ENCODE results near the gene SORL1.
"Not testable (repeated sequence)": the region's sequence is repeated elsewhere in the genome, so short reads cannot be mapped to it uniquely, and the experiment has no call there.

SORL1 gene

DNA sequence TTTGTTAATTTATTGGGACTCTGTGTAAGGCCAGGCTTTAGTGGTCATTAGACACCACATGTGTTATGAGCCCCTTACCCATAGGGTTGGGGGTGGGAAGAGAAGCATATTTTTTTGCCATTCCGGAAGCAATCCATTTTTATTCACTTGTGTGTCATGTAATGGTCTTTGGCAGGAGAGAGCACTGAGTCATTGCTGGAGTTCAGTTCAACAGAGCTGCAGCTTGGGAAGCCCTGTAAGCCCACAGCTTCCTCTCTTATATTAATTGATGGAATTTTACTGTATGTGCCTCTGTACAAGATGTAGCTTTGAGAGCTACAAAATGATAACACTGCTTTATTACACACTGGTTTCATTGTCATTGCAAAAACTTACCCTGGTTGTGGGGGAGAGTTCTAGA is 177.9 kb downstream of the SORL1 start:
- TF ChIP-seq CTCF (IDR thresholded peaks at IDR 0.05; ENCODE audit: control insufficient read depth, insufficient read depth, low read depth, low read length, missing control alignments): no peak
- no peak overlapping the region for H3K4me3 ChIP-seq (ENCODE audit: control insufficient read depth, low read depth, low read length)
- DNase-seq (ENCODE audit: low read depth): peak; percentile 64

- TF ChIP-seq CTCF (IDR thresholded peaks at IDR 0.05; ENCODE audit: control insufficient read depth, insufficient read depth, low read depth, low read length, missing control alignments): no peak
These were observed 179.3 kb downstream of the SORL1 start for GRCh38 chr11:121631456-121631855.

DNA sequence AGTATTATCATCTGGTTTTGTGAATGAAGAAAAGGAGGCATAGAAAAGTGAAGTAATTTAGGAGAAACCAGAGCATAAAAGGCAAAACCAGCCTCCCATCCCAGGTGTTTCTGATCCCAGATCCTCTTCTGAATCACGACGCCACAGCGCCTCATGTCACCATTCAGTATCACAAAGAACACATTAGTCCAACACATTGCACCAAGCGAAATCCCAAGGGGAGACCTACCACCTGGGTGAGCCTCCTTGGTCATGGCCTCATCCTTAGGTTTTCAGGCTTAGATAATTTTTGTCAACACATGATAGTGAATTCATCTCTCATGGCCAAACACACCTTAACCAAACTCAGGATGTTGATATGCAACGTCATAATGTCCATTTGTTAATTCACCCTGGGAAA is 182.2 kb downstream of the SORL1 start:
- no peak for DNase-seq (ENCODE audit: low read depth)
- no peak for TF ChIP-seq CTCF (IDR thresholded peaks at IDR 0.05; ENCODE audit: control insufficient read depth, insufficient read depth, low read depth, low read length, missing control alignments)
- H3K4me3 ChIP-seq (ENCODE audit: control insufficient read depth, low read depth, low read length): no peak overlapping the region

More at GRCh38 chr11:121631456-121631855, 179.3 kb downstream of the SORL1 start:
- no peak overlapping the region for H3K4me3 ChIP-seq (ENCODE audit: control insufficient read depth, low read depth, low read length)
- DNase-seq (ENCODE audit: low read depth): no peak

DNA sequence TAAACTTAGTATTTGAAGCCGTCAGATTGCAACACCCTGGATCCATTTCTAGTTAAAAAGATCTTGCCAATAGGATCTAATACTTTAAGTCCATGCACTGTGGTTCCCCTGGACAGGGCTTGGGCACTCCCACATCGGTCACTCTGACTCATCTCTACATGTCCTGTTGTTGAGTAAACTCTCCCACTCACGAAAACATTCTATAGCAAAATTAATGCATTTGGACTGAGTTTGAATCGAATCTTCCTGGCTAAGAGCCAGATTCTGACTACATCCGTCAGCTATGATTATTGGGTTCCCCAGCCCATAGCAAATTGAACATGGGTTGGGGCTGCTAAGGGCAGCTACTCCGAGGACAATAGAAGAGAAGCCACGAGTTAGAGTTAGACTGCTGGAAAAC is 182.8 kb downstream of the SORL1 start:
- DNase-seq (ENCODE audit: low read depth): peak; percentile 78
- TF ChIP-seq CTCF (IDR thresholded peaks at IDR 0.05; ENCODE audit: control insufficient read depth, insufficient read depth, low read depth, low read length, missing control alignments): no peak

DNA sequence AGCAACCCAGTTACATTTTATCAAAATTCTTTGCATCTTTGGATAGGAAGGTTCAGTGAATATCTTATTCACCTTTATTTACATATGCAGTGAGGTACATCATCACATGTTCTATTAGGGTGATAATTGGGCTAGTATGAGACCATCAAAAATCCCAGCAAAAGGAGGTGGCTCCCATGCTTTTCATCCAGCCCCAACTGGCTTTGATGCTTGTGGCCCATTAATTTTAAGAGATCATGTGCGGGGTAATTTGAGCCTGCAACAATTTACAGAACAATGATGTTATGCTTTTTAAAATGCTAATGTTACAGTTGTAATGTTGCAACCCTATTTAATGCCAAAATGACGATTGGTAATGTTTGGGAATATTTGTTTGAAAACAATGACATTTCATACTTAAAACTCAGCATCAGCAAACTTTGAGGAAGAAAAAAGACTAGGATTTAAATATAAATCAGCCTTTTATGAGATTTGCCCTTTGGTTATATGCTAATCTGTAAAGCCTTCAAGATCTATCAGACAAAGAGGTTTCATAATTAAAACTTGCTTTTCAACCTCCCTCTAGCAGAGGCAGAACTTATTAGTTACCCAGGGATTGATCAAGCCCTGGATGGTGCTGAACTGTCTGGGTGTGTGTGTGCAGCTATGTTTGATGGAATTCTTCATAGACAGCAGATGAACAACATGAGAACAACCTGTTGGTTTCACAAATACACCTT is 184.1 kb downstream of the SORL1 start:
- H3K4me3 ChIP-seq (ENCODE audit: control insufficient read depth, low read depth, low read length): no peak overlapping the region
- no peak for DNase-seq (ENCODE audit: low read depth)
- TF ChIP-seq CTCF (IDR thresholded peaks at IDR 0.05; ENCODE audit: control insufficient read depth, insufficient read depth, low read depth, low read length, missing control alignments): no peak

More for the DNA sequence above, 182.8 kb downstream of the SORL1 start:
- no peak overlapping the region for H3K4me3 ChIP-seq (ENCODE audit: control insufficient read depth, low read depth, low read length)

DNA sequence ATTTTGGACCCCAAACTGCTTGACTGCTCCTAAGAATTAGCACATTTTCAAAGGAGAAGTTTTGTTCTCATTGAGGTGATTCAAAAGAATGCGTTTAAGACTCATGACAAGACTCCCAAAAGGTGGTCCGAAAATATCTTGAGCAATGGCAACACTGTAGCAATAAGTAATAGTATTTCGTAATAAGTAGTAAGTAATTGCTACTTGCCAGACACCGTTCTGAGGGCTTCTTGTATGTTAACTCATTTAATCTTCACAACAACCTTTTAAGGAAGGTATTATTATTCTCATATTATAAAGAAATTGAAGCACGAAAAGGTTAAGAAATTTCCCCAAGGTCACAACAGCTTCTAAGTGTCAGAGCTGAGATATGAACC is 184.7 kb downstream of the SORL1 start:
- no peak for DNase-seq (ENCODE audit: low read depth)
- TF ChIP-seq CTCF (IDR thresholded peaks at IDR 0.05; ENCODE audit: control insufficient read depth, insufficient read depth, low read depth, low read length, missing control alignments): no peak
- H3K4me3 ChIP-seq (ENCODE audit: control insufficient read depth, low read depth, low read length): no peak overlapping the region

DNA sequence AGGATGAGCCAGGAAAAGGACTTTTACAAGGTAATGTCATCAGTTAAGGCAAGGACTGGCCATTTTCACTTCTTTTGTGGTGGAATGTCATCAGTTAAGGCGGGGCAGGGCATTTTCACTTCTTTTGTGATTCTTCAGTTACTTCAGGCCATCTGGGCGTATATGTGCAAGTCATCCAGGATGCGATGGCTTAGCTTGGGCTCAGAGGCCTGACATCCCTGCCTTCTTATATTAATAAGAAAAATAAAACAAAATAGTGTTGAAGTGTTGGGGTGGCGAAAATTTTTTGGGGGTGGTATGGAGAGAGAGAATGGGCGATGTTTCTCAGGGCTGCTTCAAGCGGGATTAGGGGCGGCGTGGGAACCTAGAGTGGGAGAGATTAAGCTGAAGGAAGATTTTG is 185.5 kb downstream of the SORL1 start:
- not testable (repeated sequence) for H3K4me3 ChIP-seq (ENCODE audit: control insufficient read depth, low read depth, low read length); DNase-seq (ENCODE audit: low read depth)
